KG1 (cell line): ENCODE measurements around the gene SLCO2A1.

ENCODE experiments used
- DNase-seq: peaks from one replicate; lab custom pipeline; 2025; lab: John Stamatoyannopoulos, UW

SLCO2A1 gene

DNA sequence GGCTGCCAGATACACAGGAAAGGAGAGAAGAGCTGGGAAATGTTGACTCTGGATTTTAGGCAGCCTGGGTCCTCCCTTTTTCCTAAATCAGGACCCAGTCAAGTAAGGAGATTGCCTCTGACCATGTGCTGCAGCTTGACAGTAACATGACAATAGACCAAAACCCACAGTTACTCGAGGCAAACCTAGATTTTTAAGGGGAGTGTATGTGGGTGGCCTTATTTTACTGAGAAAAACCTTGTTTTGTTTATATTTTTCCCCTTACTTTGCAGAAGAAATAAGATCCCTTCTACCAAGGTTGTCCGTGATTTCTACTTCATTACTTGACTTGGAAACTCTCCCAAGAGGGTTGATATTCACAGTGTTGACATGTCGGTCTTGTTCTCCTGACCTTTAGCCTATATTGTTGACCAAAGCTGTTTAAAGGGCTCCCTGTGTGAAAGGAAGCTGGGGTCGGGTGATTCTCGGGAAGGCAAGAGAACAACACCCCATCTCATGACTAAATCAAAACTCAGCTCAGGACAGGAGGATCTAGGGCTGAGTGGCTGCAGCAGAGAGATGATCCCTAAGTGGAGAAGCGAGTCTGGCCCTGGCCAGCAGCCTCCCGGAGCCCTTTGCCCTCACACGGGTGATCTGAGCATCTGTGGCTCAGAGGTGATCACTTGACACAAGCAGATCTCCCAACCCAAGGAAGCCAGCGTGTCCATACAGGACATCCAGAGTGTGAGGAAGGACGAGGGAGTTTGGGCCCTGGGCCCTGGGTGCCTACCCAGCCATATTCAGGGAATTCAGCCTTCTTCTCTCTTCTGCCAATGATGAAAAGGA is 31.0 kb upstream of the SLCO2A1 start:
- no peak for DNase-seq

DNA sequence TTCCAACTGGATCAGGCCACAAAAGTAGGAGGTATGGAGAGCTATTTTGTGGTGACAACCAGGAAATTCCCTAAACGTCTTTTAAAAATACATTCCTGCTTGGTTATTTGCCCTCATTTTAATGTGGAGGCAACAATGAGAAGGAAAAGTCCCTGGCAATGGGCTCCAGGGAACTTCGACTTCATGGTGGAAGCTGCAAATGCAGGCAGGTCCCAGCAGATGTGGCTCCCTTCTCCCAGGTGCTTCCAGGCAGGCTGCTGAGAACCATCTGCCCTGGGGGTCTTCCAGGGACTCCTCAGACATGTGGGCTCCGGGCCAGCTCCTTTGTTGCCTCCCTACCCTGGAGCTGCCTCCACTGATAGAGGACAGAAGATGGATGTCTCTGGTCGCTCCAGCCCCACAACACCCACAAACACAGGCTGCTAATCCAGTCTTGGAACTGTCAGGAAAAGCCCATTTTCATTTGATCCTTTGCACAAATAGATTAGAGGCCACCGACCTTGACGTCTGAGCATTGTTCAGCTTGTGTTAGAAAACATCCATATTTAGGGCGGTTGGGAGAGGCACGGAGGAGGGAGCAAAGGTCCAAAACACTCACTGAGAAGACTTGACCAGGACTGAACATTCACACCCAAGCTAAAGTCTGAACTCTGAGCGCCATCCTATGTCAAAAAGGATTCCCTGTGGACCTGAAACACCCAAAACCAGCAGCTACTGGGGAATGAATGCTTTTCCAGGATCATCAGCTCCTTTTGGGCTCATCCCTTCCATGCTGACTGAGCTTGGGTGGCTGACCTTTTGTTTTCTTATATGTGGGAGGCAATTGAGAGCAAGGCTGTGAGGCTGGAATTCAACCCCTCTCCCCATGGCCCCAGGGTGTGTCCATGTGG is 30.2 kb upstream of the SLCO2A1 start:
- DNase-seq: no peak

DNA sequence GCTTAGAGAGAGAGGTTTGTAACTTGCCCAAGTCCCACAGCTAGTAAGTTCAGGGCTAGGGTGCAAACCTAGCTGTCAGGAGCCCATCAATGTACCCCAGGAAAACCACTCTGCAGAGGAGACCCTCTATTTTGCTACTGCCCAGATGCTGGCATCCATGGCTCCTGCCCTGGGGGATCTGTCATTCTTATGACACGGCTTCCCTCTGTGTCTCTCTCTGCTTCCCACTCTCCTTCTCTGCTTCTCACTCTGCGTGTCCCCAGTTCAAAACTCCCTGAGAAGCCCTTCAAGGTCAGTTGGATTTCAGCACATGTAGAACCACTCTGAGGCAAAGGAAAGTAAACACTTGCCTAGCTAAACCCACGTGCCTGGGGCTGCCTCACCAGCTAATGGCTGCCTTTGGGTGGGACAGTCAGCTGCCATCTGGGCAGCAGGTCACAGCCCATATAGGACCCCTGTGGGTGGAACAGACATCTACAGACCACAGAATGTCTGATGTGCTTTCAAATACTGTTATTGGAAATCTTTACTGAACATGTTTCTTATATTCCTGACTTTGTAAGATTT is 29.4 kb upstream of the SLCO2A1 start:
- no peak for DNase-seq

DNA sequence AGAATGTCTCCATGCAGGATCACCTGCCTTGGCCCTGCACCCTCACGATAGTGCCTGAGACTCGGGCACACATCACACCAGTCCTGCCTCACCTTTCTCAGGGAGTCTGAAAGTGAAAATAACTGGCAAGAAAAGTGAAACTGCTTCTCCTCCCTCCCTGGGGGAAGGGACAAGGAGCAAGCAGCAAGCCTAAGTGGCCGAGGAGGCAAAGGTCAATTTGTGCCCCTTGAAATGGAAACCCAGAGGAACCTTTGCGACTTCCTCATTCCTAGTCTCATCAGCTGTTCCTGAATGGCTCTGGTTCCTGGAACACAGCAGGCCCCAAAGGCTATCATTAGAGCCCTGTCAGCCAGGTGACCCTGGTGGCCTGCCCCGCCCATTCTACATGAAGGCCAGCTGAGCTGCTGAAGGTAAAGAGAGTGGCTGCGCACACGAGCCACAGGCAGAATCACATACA is 28.0 kb upstream of the SLCO2A1 start:
- no peak for DNase-seq

DNA sequence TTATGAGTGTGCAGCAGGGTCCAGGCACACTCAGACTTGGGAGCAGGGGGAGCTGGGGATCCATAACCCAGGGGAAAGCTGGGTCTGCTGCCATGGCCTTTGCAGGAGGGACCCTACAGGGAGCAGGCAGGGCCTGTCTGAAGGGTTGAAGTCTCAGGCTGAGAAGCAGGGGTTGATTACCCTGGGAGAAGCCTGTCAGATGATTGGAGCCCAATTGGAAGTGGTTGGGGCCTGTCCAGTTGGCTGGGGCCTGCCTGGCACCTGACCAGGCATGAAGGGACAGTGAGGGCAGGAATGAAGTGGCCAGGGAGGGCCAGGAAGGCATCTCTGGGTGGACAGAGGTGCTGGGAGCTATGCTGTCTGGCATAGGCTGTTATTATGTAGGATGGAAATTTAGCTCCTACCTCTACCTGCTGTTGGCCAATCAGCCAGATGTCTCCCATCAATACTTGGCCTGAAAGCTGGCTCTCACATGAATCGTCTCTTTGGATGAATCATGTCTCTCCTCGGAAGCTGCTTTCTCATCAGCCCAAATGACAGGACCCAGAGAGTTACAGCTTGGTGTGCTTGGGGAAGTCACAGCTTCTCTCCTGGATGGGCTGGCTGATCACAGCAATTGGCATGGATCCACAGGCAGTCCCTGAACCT is 27.4 kb upstream of the SLCO2A1 start:
- no peak for DNase-seq

DNA sequence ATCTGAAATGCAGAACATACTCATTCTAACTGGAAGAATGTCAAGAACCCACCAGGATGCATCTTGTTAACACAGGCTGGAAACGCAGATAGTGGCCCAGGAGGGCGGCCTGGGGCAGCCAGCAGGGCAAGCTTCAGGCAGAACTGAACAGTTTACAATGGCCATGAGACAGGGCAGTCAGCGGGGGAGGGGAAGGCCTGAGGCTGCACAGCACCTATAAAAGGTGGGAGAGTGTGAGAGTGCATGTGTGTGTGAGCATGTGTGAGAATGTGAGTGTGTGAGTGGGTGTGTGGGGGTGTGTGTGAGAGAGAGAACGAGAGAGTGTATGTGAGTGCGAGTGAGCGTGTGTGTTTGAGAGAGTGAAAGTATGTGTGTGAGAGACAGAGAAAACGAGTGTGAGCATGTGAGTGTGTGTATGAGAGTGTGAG is 26.8 kb upstream of the SLCO2A1 start:
- no peak for DNase-seq

DNA sequence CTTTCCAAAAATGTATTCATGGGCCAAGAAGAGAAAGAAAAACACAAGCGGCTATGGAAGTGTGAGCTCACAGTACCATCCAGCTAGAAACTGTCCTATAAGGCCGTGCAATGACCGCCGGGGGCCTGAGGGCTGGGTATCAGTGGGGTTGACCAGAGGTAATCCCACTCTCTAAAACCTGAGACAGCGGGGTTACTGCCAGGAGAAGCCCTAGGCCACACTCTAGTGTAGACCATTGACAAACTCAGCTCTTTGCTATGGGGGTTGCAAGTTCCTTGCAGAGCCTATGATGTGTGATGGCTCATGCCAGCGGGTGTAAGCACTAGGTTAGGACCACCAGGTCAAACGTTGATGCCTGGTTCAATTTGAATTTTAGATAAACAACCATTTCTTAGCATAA is 25.9 kb upstream of the SLCO2A1 start:
- DNase-seq: no peak

DNA sequence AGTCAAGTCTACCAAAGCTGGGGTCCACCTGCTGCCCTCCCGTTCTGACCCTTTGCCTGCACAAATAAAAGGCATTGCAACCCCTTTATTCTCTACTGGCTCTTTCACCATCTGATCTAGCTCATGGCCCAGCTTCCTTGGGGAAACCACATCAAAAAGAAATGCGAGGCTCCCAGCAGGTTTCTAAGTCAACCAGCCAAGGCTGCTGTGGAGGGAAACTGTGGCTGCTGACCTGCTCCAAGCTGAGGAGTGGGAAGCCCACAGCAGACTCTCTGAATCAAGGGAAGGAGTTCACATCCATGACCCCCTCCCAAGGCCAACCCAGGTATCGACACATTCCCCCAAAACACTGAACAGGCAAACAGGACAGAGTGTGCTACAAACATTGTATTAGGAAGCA is 25.2 kb upstream of the SLCO2A1 start:
- DNase-seq: no peak

DNA sequence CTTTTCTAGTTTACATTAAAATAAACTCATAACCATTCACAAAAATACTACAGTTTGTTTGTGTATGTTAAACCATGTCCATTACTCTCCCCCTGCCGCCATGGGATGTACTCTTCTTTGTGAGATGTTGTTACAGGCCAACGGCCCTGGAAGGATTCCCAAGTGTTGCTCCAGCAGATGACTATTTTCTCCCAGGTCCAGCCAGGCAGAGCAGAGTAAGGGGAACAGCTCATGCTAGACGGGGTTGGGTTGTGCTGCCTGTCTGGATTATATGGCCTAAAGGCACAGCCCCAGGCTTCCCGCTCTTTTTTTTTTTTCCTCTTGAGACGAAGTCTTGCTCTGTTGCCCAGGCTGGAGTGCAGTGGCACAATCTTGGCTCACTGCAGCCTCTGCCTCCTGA is 24.5 kb upstream of the SLCO2A1 start:
- no peak for DNase-seq

DNA sequence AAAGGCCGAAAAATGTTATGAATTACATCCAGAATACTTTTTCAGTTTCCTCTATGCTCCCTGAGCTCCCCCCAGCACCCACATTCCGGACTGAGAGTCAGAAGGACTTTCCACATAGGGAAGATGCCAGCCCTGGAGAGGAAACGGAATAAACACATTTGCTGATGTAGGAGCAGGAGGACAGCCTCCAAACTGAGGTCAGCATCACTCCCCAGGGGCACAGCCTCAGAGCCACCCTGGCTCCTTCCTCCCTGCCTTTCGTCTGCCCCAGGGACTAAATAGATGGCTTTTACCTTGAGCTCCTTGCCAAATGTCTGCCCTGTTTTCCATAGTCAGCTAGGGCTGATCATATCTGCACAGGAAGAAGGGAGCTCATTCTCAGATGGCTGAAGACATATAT is 22.6 kb upstream of the SLCO2A1 start:
- DNase-seq: no peak

DNA sequence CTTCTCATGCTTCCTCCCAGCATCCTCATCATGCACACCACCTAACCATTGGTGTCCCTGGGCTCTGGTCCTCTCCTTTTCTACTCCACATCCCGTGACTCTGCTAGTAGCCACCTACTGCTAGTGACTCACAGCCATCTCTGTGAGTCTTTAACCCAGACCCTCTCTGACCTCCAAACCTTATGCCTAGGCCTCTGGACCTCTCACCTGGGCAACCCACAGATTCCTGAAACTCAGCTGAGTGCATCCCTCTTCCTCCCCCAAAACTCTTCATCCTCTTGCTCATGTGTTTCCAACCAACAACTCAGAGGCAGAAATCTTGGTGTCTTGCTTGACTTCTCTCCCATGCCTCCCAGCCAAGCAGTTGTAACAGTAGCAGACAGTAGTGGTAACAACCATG is 20.0 kb upstream of the SLCO2A1 start:
- DNase-seq: no peak

DNA sequence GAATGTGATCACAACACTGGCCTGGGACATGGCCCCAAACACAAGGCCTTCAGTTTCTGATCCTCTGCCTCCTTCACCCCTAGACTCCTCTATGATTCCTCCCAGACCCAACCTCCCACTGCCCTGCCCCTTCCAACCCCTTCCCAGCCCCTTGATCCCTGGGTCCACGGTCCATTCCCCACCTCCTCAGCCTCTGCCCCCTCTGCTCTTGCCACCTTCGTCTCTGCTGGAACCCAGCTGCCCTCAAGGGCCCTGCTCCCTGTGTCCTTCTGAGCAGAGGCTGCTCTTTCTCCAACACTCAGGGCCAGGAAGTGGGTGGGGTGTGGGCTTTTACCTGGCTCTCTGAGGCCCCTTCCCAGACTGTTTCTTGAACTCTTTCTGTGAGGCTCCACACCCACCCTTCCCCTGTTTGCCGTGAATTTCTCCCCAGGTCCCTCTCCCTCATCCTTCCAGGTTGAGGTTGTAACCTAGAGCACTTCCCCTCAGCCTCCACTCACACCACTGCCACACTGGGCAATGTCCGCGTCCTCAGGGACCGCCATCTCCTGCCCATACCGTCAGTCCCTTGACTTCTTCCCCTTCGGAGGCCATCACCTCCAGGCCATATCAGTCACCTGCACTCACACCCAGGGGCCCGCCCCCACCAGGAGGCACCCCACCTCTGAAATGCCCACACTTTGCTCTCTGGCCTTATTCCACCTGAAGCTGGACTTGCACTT is 18.7 kb upstream of the SLCO2A1 start:
- DNase-seq: no peak

DNA sequence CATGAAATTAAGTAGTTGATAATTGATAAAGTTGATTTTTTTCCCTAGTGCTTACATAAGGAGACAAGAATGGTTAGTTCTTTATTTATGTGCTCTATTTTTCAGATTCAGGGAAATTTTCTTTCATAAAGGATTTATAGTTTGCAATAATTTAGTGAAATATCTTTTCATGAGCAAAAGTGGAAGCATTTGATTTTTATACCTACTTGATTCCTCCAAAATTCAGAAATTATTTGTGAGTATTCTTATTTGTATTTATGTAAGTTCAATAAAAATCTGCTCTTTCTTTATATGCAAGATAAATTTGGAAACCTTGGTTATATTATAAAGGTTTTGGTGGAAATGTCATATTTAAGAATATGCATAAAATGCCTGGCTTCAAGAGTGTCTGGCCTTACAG is 14.7 kb upstream of the SLCO2A1 start:
- no peak for DNase-seq

DNA sequence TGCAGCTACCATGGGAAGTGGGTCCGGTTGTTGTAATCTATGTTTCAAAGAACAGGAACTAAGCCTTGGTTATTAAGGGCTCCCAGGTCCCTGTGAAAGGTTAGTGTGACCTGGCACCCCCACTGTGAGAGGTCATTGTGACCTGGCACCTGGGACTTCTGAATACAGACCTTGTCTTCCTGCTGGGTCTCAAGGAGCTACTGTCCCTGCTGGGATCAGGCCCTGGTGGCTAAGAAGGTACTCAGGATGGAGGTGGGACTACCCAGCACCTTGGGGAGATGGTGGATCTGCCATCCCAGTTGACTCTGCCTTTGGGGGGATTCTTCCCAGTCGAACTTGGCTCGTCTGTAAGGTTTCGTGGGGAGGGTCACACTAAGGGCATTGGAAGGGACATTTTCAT is 10.3 kb upstream of the SLCO2A1 start:
- DNase-seq: no peak

DNA sequence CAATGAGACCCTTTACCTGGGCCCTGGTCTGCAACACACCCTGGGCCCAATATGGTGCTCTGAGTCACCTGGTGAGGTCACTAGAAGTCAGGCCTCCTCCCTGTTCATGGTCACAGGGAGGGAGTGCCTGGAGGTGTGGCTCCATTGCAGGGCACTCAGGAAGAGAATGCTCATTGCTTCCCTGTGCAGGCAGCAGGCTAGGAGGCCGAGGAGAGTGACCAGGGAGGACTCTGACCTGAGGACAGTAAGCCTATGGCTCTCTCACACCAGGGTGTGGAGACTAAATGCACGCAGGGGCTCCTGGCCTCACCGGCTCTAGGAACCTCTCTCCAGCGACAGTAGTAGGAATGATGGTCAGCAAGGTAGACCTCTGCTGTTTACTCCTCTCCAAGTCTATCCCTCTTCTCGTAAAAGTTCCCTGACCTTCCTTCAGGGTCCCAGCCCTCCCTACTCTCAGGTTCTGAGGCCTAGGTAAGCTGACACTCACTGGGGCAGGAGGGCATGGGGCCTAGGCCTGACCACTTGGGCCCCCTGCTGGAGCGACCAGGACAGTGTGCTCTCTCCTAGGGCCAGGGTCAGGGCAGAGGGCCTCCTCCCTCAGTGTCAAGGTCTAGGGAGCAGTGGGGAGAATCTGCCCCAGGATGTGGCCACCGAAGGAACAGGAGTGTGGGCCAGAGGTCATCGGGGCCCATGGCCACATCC is 9.6 kb upstream of the SLCO2A1 start:
- no peak for DNase-seq

DNA sequence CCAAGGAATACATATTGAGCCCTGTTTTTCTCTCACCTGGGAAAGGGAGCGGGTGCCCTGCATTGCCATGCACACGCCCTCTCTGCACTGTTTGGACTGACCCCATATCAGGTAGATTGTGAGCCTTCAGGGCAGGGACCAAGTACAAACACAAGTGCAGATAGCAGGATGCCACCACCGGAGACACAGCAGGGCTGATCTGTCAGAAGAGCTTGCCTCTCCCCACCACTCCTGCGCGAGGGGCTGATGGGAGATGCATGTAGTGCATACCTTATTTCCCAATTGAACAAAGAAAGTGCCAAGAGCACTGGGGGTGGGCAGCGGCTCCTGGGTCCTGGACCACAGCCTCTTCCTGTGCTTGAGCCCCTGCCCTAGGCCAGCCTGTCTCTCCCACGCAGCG is 9.0 kb upstream of the SLCO2A1 start:
- DNase-seq: no peak

DNA sequence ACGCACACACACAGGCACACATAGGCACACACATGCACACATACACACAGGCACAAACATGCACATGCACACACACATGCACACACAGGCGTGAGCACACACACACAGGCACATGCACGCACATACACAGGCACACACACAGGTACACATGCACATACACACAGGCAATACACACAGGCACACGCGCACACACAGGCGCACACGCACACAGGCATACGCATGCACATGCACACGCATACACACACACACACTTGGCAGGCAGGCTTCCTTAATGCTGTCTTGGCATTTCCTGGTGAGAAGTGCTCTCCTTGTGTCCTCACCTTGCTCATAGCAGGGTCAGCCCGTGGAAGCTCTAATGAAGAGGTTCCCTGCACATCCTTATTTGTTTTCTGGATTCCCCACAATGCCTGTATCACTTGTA is 8.4 kb upstream of the SLCO2A1 start:
- no peak for DNase-seq

DNA sequence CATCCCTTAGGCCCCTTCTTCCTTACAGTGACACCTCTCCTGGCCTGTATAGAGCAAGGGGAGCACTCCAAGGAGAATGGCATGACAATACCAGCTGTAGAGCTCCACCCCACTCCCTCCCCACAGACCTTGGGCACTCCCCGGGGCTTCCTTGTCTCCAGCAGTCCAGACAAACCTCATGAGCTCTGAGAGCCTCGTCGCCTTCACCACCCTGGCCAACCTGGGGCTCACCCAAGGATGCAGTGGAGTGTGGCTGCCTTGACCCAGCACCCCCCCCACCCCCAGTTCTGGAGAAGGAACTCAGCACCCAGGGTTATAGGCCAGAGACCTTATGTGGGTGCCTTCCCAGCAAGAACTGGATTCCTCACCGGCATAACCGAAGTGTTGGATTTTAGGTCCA is 7.4 kb upstream of the SLCO2A1 start:
- no peak for DNase-seq

DNA sequence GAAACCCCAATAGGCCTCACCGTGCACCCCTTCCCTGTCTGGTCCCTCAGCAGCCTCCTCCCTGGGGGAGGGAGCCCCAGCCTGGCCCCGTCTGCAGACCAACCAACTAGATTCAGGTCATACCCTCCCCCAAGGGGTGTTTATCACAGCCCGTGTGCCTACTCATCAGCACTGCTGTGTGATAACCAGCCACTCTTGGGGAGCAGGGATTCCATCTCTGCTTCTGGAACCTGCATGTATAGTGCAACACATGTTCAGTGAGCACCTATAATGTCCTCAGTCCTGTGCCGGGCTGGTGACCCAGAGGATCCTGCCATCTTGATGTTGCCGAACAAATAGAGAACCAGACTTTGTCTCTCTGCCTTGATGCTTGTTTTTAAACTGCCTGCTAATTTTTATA is 6.6 kb upstream of the SLCO2A1 start:
- no peak for DNase-seq

DNA sequence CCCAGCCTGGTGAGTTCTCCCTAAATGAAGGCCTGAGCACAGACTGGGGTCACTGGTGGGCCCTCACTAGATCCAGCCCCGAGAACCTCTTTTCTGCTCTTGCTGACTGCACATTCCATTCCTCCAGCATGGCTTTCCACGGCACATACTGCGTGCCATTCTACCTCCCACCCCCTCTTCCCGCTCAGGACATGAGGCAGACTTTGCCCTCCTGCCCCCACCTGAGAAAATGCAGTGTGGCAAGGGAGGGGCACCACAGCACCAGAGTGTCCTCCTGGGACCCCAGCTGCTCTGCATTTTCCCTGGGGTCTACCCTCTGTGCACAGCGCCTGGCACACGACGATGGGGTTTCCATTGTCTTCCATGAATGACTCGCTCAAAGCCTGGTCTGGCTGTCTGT is 6.1 kb upstream of the SLCO2A1 start:
- no peak for DNase-seq
